BLaER1 (cell line): ENCODE data around the gene DNAH17.

Experiments
- H3K27ac ChIP-seq: shearing (Covaris generic); formaldehyde crosslinking; 2 replicates; pipeline ENCODE4 v1.8.1; 2022
- H3K27me3 ChIP-seq: shearing (Covaris generic); formaldehyde crosslinking; 2 replicates; pipeline ENCODE4 v1.8.1; 2022
- H3K36me3 ChIP-seq: shearing (Covaris generic); formaldehyde crosslinking; 2 replicates; pipeline ENCODE4 v1.8.1; 2022
- H3K4me1 ChIP-seq: shearing (Covaris generic); formaldehyde crosslinking; 2 replicates; pipeline ENCODE4 v1.8.1; 2022
- H3K4me2 ChIP-seq: shearing (Covaris generic); formaldehyde crosslinking; 2 replicates; pipeline ENCODE4 v1.8.1; 2022
- H3K4me3 ChIP-seq: shearing (Covaris generic); formaldehyde crosslinking; 2 replicates; pipeline ENCODE4 v1.8.1; 2022
- H3K9ac ChIP-seq: shearing (Covaris generic); formaldehyde crosslinking; 2 replicates; pipeline ENCODE4 v1.8.1; 2022
- H3K9me3 ChIP-seq: shearing (Covaris generic); formaldehyde crosslinking; 2 replicates; pipeline ENCODE4 v1.8.1; 2022
- H4K20me1 ChIP-seq: shearing (Covaris generic); formaldehyde crosslinking; 2 replicates; pipeline ENCODE4 v1.8.1; 2022
- Cebpa-rat ChIP-seq: shearing (Covaris generic); IDR thresholded peaks from 2 replicates; pipeline ENCODE4 v1.8.1; 2022

DNAH17 gene

DNA sequence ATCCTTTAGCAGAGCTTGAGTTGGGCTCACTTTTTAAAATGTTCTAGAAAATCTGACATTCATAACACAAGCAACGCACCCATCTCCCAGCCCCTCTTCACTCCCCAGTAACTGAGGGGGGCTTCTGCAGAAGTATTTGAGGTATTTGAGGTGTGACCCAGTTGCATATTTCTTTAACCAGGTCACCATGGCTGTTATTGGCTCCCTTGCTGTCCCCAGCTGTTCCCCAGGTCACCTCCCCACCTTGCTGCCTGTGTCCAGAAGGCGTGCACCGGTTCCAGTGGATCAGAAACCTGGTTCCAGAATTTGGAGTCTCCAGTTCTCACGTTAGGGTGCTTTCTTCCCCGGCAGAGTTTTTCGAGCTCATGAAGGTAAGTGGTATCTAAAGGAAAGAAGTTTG lies 184.9 kb downstream of the DNAH17 start:
- Histone ChIP-seq H3K27me3 (no peaks in the 10 kb centered on the region), H3K27ac (no peak overlapping the region), H3K9me3 (no peaks in the 10 kb centered on the region), H3K4me3 (no peak overlapping the region), H3K4me2 (no peak overlapping the region), H4K20me1 (peaks cover 99% of the 10 kb centered on the region), H3K36me3 (peaks cover 72% of the 10 kb centered on the region), H3K9ac (no peak overlapping the region), H3K4me1 (peaks cover 52% of the 10 kb centered on the region)
- TF ChIP-seq Cebpa-rat: no peak

DNA sequence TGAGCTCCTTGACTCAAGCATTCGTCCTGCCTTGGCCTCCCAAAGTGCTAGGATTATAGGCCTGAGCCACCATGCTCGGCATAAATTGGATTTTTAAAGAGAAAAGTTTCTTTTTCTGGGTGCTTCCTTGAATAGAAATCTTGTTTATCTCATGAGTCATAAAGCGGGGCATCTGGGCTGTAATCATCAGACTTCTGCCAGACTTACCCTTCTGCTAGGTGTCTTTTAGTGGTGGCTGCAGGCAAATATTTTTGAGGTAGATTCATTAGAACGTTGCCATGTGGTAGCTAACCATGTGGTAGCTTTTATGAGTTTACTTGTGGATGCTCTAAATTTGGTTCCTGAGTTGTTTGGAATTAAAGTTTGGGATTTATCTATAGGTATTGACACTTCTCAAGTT lies 185.4 kb downstream of the DNAH17 start:
- no peak overlapping the region for H3K4me3 ChIP-seq
- peaks cover 53% of the 10 kb centered on the region for H3K4me1 ChIP-seq
- TF ChIP-seq Cebpa-rat: no peak
- H3K9ac ChIP-seq: no peak overlapping the region
- no peak overlapping the region for H3K27ac ChIP-seq
- peaks cover 99% of the 10 kb centered on the region for H4K20me1 ChIP-seq
- no peak overlapping the region for H3K4me2 ChIP-seq
- no peaks in the 10 kb centered on the region for H3K9me3 ChIP-seq
- H3K36me3 ChIP-seq: peaks cover 68% of the 10 kb centered on the region
- H3K27me3 ChIP-seq: no peaks in the 10 kb centered on the region

DNA sequence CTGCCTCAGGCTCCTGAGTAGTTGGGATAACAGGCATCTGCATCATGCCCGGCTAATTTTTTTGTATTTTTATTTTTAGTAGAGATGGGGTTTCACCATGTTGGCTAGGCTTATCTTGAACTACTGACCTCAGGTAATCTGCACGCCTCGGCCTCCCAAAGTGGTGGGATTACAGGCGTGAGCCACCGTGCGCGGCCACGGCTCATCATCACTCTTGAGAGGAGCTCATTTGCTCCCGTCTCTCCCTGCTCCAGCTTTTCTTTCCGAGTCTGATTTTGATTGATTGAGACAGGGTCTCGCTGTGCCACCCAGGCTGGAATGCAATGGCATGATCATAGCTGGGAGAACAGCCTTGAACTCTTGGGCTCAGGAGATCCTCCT lies 186.2 kb downstream of the DNAH17 start:
- H3K4me1 ChIP-seq: peaks cover 55% of the 10 kb centered on the region
- no peak overlapping the region for H3K27ac ChIP-seq
- no peak overlapping the region for H3K9ac ChIP-seq
- peaks cover 60% of the 10 kb centered on the region for H3K36me3 ChIP-seq
- no peaks in the 10 kb centered on the region for H3K9me3 ChIP-seq
- no peak for TF ChIP-seq Cebpa-rat
- H3K27me3 ChIP-seq: no peaks in the 10 kb centered on the region
- H3K4me3 ChIP-seq: no peak overlapping the region
- H4K20me1 ChIP-seq: peaks cover 99% of the 10 kb centered on the region
- H3K4me2 ChIP-seq: no peak overlapping the region

DNA sequence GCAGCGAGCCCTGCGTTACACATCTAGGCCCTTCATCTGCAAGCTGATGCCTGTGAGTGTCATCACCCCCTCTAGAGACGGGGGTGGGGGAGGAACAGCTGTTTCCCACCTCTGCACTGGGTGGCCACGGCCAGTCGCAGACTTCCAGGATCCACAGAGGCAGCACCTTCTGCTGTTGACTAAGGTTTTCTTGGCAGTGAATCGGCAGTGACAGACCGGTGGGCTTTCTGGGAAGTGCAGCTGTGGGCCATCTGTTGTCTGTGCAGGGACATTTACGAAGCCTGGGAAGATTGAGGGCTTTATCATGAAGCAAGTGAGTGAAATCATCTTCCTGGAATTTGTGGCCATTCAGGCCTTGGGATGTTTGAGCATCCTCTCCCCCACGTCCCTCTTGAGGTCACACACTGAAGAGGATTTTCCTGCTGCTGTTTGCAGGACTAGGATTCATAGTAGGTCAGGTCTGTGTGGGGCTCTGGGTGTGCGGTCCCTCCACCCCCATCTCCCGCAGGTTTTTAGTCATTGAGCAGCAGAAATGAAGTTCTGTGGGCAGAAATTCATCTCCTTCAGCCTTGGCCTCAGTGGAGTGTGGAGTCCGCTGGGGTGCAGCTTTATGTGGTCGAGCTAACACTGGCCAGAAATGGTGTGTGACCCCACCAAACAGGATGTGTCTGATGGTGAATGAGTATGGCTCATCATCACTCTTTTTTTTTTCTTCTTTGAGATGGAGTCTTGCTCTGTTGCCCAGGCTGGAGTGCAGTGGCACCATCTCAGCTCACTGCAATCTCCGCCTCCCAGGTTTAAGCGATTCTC lies 186.8 kb downstream of the DNAH17 start:
- Histone ChIP-seq H3K9ac (no peak overlapping the region), H4K20me1 (peaks cover 99% of the 10 kb centered on the region), H3K27ac (no peak overlapping the region), H3K36me3 (peaks cover 54% of the 10 kb centered on the region), H3K4me2 (peak overlapping the region; percentile 24; the same call in 1 of the 2 replicates), H3K9me3 (no peaks in the 10 kb centered on the region), H3K27me3 (no peaks in the 10 kb centered on the region), H3K4me3 (no peak overlapping the region), H3K4me1 (peaks cover 61% of the 10 kb centered on the region)
- TF ChIP-seq Cebpa-rat: no peak

DNA sequence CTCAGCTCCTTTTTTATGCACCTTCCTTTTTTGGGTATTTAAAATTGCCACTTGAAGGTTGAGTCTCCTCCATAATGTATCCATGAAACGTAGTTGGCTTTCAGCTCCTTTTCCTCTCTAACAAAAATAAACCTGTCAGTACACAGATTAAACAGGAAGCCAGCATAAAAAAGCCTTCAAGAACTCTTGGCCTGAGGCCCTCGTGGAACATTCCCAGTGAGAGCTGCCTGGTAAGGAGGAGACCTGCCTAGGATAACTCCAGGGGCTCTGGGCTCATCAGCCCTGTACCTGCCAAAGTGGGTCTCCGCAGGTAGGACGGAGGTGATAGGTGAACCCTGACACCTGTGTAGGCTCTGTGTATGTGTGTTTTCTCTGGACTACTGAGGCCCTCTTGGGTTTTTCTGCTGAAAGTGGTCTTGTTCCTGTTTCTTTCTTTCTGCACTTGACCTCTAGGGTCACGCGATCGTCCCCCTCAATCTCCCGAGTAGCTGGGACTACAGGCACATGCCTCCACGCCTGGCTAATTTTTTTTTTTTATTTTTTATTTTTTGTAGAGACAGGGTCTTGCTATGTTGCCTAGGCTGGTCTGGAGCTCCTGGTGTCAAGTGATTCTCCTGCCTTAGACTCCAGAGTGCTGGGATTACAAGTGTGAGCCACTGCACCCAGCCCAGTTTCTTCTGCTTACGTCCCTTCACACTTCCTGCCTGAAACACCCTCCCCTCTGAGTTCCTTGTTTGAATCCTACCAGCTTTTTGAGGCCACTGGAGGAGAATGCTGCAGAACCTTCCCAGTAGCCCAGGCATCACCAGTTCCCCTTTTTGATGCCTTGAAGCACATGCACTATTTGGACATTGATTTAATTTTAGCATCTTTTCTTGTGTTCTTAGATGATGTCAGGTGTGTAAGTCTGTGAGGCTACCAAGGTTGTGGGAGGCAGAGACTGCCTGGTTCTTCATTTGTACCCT lies 188.9 kb downstream of the DNAH17 start:
- H3K27ac ChIP-seq: peak overlapping the region; percentile 57
- H3K27me3 ChIP-seq: no peaks in the 10 kb centered on the region
- TF ChIP-seq Cebpa-rat: no peak
- peaks cover 99% of the 10 kb centered on the region for H4K20me1 ChIP-seq
- H3K9me3 ChIP-seq: no peaks in the 10 kb centered on the region
- peaks cover 82% of the 10 kb centered on the region for H3K4me1 ChIP-seq
- H3K36me3 ChIP-seq: peaks cover 32% of the 10 kb centered on the region
- no peak overlapping the region for H3K4me3 ChIP-seq
- H3K9ac ChIP-seq: no peak overlapping the region
- peak overlapping the region; percentile 86 for H3K4me2 ChIP-seq

DNA sequence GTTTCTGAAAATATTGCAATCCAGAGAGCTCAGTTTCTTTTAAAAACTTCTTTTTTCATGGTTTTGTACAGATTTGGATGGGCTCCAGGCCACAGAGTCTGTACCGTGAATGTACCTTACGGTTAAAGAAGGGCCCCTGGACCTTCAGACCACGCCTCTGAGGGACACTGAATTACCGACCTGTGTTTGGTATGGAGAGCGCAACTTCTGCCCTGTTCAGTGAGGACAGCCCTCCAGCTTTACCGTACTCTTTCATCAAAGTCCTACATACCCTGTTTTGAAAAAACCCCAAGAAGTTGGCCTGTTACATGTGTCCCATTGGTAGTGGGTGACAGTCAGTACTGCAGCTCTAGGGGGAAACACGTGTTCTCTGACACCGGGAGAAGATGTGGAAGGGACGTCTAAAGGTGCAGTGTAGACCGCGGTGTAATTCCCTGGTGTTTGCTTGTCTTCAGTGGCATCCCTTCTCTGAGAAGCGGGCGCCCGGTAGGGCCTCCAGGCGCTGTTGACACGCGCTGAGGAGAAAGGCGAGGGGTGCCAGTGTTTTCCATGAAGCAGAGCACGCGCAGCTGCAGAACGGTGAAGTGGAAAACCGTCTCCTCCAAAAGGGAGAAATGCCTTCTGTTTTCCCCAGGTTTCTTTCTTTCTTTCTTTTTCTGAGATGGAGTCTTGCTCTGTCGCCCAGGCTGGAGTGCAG lies 192.6 kb downstream of the DNAH17 start:
- peak overlapping the region; percentile 64 for H3K9ac ChIP-seq
- H3K9me3 ChIP-seq: no peaks in the 10 kb centered on the region
- H3K27me3 ChIP-seq: no peaks in the 10 kb centered on the region
- peaks cover 15% of the 10 kb centered on the region for H3K36me3 ChIP-seq
- peaks cover 100% of the 10 kb centered on the region for H4K20me1 ChIP-seq
- no peak for TF ChIP-seq Cebpa-rat
- peak overlapping the region; percentile 86 for H3K4me2 ChIP-seq
- H3K27ac ChIP-seq: peak overlapping the region; percentile 76
- H3K4me3 ChIP-seq: no peak overlapping the region
- peaks cover 97% of the 10 kb centered on the region for H3K4me1 ChIP-seq

DNA sequence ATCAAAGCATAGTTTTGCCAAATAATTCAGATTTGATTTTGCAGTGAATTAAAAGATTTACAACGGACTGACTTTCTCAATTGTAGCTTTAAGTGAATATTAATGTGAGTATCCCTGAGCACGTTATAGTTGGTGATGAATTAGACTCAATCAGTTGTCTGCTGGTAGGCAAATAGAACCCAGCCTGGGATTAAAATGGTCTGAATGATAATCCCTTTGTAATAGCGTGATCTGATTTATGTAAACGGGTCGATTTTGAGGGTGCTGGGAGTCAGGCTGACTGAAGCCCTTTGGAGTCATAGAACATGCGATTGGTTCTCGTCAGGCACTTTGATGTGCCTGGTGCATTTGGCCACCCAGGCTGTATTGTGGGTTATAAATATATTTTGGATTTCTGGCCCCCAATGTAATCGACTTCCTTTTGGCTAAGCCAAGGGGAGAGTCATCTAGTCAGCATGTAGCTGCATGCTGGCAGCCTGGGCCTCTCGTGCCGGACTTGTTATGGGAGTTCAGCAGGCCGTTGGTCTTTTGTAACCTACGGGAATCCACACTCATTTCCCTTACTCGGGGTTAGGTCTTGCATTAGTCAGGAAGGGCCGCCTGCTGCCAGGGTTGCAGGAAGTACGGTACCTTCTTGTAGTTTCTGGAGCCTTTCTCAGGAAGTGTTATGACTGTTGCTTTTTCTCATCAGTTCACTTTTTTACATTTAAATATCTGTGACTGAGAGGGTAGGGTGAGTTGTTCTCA lies 193.3 kb downstream of the DNAH17 start:
- Histone ChIP-seq H3K9me3 (no peaks in the 10 kb centered on the region), H3K27ac (peak overlapping the region; percentile 76), H3K4me1 (peaks cover 96% of the 10 kb centered on the region), H3K4me2 (peak overlapping the region; percentile 86), H3K9ac (peak overlapping the region; percentile 64), H3K4me3 (no peak overlapping the region), H4K20me1 (peaks cover 100% of the 10 kb centered on the region), H3K36me3 (peaks cover 15% of the 10 kb centered on the region), H3K27me3 (no peaks in the 10 kb centered on the region)
- no peak for TF ChIP-seq Cebpa-rat

DNA sequence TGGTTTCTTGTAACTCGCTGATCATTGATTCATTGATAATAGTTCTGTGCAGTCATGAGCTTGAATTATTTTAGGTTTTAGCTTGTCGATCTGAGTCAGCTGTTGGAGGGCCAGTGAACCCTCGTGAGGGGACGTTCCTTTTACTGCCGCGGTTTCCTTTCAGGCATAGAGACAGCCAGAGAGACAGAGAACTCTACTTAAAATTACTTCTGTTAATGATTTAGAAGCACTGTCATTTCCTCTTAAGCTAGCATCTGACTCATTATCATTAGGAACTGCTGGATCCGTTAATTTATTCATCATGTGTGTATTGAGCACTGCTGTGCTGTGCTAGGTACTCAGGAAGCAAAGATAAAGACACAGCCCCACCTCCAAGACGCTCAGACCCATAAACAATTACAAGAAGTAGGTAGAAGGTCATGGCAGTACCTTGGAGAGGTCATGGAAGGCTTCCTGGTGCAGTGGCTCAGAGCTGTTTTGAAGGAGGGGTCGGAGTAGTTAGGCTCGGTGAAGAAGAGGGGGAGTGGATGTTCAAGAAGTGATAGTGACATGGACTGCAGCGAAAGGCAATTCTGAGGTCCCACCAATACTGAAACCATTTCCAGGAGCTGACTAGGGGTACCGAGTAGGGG lies 195.5 kb downstream of the DNAH17 start:
- no peaks in the 10 kb centered on the region for H3K9me3 ChIP-seq
- no peaks in the 10 kb centered on the region for H3K27me3 ChIP-seq
- no peak overlapping the region for H3K4me3 ChIP-seq
- peaks cover 81% of the 10 kb centered on the region for H4K20me1 ChIP-seq
- H3K4me2 ChIP-seq: peak overlapping the region; percentile 90
- H3K36me3 ChIP-seq: peaks cover 15% of the 10 kb centered on the region
- H3K27ac ChIP-seq: no peak overlapping the region
- H3K9ac ChIP-seq: no peak overlapping the region
- H3K4me1 ChIP-seq: peaks cover 86% of the 10 kb centered on the region
- TF ChIP-seq Cebpa-rat: no peak
